B cell (primary cell): ENCODE measurements around the gene ASTN1. TPM values are rescaled to one million over a fixed set of nuclear protein-coding genes. Genes with fewer than 3 reads are reported as not detected.

Source experiments
- ATAC-seq: fragments of 200-7000 bp; cut with Tn5 transposase; one replicate; pipeline ENCODE4 v1.10.0; 2021; ENCODE audit warnings: low read depth, mild to moderate bottlenecking, moderate number of reproducible peaks, moderate library complexity
- CTCF ChIA-PET: fragments of 350-600 bp; sonication (Branson Sonifier 250); formaldehyde crosslinking; loops from one replicate; lab custom pipeline; 2021; ENCODE audit warnings: antibody characterized with exemption, inconsistent platforms; lab: Charles Lee
- POLR2A ChIA-PET: fragments of 350-600 bp; sonication (Branson Sonifier 250); formaldehyde crosslinking; loops from one replicate; lab custom pipeline; 2021; ENCODE audit warnings: antibody characterized with exemption; lab: Charles Lee
- DNase-seq: peaks from one replicate; pipeline ENCODE4 v3.0.0; 2013
- H2AFZ ChIP-seq: 2 replicates; pipeline ENCODE4 v1.6.1; 2012; ENCODE audit warnings: mild to moderate bottlenecking, low read depth, low read length; ENCODE audit not compliant: insufficient read depth, poor library complexity, severe bottlenecking
- H3K27ac ChIP-seq, 2 donors: 1 replicate in 1 of 2; 2 replicates in 1 of 2; pipeline ENCODE4 v1.5.1; 2012 to 2013; ENCODE audit warnings: low read length in 2 of 2, mild to moderate bottlenecking in 2 of 2, moderate library complexity in 1 of 2
- H3K27me3 ChIP-seq, 4 experiments: fragments of 200-600 bp in 1 of 4; sonication (generic) in 1 of 4; replicated peaks in 1 of 4; 1 replicate in 2 of 4; 2 replicates in 2 of 4; pipeline versions ENCODE4 v1.6.1 to v1.7.0; 2013 to 2016; ENCODE audit warnings: low read length in 3 of 4, mild to moderate bottlenecking in 2 of 4, mixed read lengths in 1 of 4, moderate library complexity in 1 of 4; ENCODE audit not compliant: insufficient read depth in 4 of 4, control insufficient read depth in 3 of 4; ENCODE audit errors: control extremely low read depth in 1 of 4
- H3K36me3 ChIP-seq, 2 experiments: replicated peaks in 1 of 2; 1 replicate in 1 of 2; 2 replicates in 1 of 2; pipeline versions ENCODE4 v1.6.1 to v1.7.1; 2013; ENCODE audit warnings: low read length in 1 of 2; ENCODE audit not compliant: insufficient read depth in 2 of 2, control insufficient read depth in 1 of 2; ENCODE audit errors: control extremely low read depth in 1 of 2, extremely low read depth in 1 of 2
- H3K4me1 ChIP-seq, 2 donors: fragments of 200-600 bp in 1 of 2; sonication (generic) in 1 of 2; 1 replicate in 1 of 2; 2 replicates in 1 of 2; pipeline versions ENCODE4 v1.5.1 to v1.6.1; 2013 to 2017; ENCODE audit warnings: low read length in 2 of 2; ENCODE audit not compliant: control insufficient read depth in 2 of 2, insufficient read depth in 2 of 2
- H3K4me2 ChIP-seq: replicated peaks from 2 replicates; pipeline ENCODE3; 2012; ENCODE audit warnings: mild to moderate bottlenecking, low read depth, low read length; ENCODE audit not compliant: poor library complexity, severe bottlenecking
- H3K4me3 ChIP-seq, 5 experiments: fragments of 200-600 bp in 1 of 5; sonication (generic) in 1 of 5; 1 replicate in 3 of 5; 2 replicates in 2 of 5; pipeline versions ENCODE4 v1.5.1 to v1.7.0; 2011 to 2016; ENCODE audit warnings: low read length in 4 of 5, mild to moderate bottlenecking in 4 of 5, low read depth in 2 of 5, control low read depth in 1 of 5, moderate library complexity in 1 of 5; ENCODE audit not compliant: insufficient read depth in 1 of 5; ENCODE audit errors: control extremely low read depth in 1 of 5, extremely low read depth in 1 of 5
- H3K79me2 ChIP-seq: fragments of 200-600 bp; sonication (generic); one replicate; pipeline ENCODE4 v1.6.0; 2016; ENCODE audit warnings: low read length; ENCODE audit not compliant: control insufficient read depth, insufficient read depth
- H3K9ac ChIP-seq: fragments of 200-600 bp; sonication (generic); 2 replicates; pipeline ENCODE4 v1.6.1; 2017; ENCODE audit warnings: mild to moderate bottlenecking, low read length, moderate library complexity
- H3K9me3 ChIP-seq, 3 donors: one replicate each; pipeline versions ENCODE4 v1.6.1 to v1.7.1; 2013; ENCODE audit warnings: low read length in 2 of 3; ENCODE audit not compliant: control insufficient read depth in 2 of 3, insufficient read depth in 1 of 3; ENCODE audit errors: control extremely low read depth in 1 of 3
- H4K20me1 ChIP-seq: 2 replicates; pipeline ENCODE4 v1.6.0; 2012; ENCODE audit warnings: mild to moderate bottlenecking, low read length; ENCODE audit not compliant: insufficient read depth, control insufficient read depth, poor library complexity, severe bottlenecking
- H3K27ac Mint-ChIP-seq: one replicate; pipeline ENCODE4 v1.8.0; 2021; ENCODE audit warnings: mixed read lengths
- H3K27me3 Mint-ChIP-seq: one replicate; pipeline ENCODE4 v1.8.0; 2021; ENCODE audit warnings: mixed read lengths
- H3K4me1 Mint-ChIP-seq: one replicate; pipeline ENCODE4 v1.8.0; 2021; ENCODE audit warnings: mixed read lengths
- H3K4me3 Mint-ChIP-seq: one replicate; pipeline ENCODE4 v1.8.0; 2021; ENCODE audit warnings: mixed read lengths
- H3K9me3 Mint-ChIP-seq: one replicate; pipeline ENCODE4 v1.8.0; 2022; ENCODE audit warnings: mixed read lengths; ENCODE audit not compliant: insufficient read depth
- EZH2 ChIP-seq: IDR thresholded peaks from 2 replicates; pipeline ENCODE4 v1.6.1; 2012; ENCODE audit warnings: borderline replicate concordance, low read depth, mild to moderate bottlenecking, moderate library complexity, low read length; ENCODE audit not compliant: insufficient read depth, poor library complexity, severe bottlenecking
- WGBS: methylation state at CpG from one replicate; pipeline ENCODE4 v1.1.5; 2013; ENCODE audit warnings: missing lambda C conversion rate; ENCODE audit not compliant: insufficient coverage; 5-methylcytosine and 5-hydroxymethylcytosine counted together
- intact Hi-C: fragments of 100-400 bp; cut with micrococcal nuclease; formaldehyde crosslinking; loops from one replicate; pipeline ENCODE4 v1.10.0; 2022
- polyA plus RNA-seq: library from polyadenylated mRNA; depleted of rRNA; stranded (reverse); fragments of >200 nt; gene quantifications from 2 replicates; pipeline ENCODE4 v1.2.3, GENCODE V29; 2012
- total RNA-seq, 2 donors: library from RNA; stranded (reverse); fragments of 120-200 nt in 1 of 2; gene quantifications; 1 replicate in 1 of 2; 2 replicates in 1 of 2; pipeline versions ENCODE4 v1.2.3 to v1.2.4, GENCODE V29; 2013 to 2022
- TF ChIP-seq, protein P1 (sequence below): fragments of 200-600 bp; IDR thresholded peaks from one replicate; pipeline ENCODE4 v1.8.0; 2022; ENCODE audit warnings: antibody characterized with exemption, mild to moderate bottlenecking

ASTN1 gene
- total and polyA plus RNA-seq, 2 donors (not counting 1 experiment from before 2014, with no cell fraction given), result not detected

DNA sequence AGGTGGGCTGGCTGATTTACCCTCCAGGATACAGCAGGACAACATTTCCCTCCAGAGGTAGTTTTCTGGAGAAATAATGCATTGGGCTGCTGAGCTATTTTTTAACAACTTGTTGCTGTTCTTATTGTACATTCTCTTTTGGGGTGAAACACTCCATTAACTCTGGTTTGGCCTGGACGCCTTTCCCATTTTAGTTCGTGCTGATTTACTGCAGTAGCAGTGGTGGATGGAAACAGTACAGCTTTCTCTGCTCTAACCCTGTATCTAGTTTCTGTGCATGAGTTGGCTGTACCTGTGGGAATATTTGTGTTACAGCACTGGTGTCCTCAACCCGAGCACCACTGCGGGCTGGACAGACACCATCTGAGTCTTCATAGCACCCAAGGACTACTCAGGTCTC is 325.3 kb downstream of the ASTN1 start:
- no peak for TF ChIP-seq EZH2
- TF ChIP-seq, protein P1, sequence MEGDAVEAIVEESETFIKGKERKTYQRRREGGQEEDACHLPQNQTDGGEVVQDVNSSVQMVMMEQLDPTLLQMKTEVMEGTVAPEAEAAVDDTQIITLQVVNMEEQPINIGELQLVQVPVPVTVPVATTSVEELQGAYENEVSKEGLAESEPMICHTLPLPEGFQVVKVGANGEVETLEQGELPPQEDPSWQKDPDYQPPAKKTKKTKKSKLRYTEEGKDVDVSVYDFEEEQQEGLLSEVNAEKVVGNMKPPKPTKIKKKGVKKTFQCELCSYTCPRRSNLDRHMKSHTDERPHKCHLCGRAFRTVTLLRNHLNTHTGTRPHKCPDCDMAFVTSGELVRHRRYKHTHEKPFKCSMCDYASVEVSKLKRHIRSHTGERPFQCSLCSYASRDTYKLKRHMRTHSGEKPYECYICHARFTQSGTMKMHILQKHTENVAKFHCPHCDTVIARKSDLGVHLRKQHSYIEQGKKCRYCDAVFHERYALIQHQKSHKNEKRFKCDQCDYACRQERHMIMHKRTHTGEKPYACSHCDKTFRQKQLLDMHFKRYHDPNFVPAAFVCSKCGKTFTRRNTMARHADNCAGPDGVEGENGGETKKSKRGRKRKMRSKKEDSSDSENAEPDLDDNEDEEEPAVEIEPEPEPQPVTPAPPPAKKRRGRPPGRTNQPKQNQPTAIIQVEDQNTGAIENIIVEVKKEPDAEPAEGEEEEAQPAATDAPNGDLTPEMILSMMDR, result no peak
- intact Hi-C loops, result no loop called here
- no peaks in the 10 kb centered on the region for H3K4me1 Mint-ChIP-seq
- no peaks in the 10 kb centered on the region for H3K36me3 ChIP-seq
- no peaks in the 10 kb centered on the region for H3K9me3 ChIP-seq
- 100% methylated on average over 2 of the region's 4 CpGs for WGBS
- CTCF ChIA-PET, result no interaction called here
- H3K9ac ChIP-seq, result no peak overlapping the region
- H3K27me3 ChIP-seq, result peaks cover 0 to 3% (median 0%) of the 10 kb centered on the region in 4 experiments
- no peaks in the 10 kb centered on the region for H3K79me2 ChIP-seq
- H3K4me3 ChIP-seq, result no peak overlapping the region
- H3K27ac ChIP-seq, result no peak overlapping the region
- no peak overlapping the region for H3K4me3 Mint-ChIP-seq
- H3K27me3 Mint-ChIP-seq, result peaks cover 11% of the 10 kb centered on the region
- no peak overlapping the region for H3K4me2 ChIP-seq
- ATAC-seq, result no peak
- no peaks in the 10 kb centered on the region for H4K20me1 ChIP-seq
- H2AFZ ChIP-seq, result no peak overlapping the region
- DNase-seq, result no peak
- no peaks in the 10 kb centered on the region for H3K4me1 ChIP-seq
- POLR2A ChIA-PET, result no interaction called here
- H3K9me3 Mint-ChIP-seq, result no peaks in the 10 kb centered on the region
- no peak overlapping the region for H3K27ac Mint-ChIP-seq

DNA sequence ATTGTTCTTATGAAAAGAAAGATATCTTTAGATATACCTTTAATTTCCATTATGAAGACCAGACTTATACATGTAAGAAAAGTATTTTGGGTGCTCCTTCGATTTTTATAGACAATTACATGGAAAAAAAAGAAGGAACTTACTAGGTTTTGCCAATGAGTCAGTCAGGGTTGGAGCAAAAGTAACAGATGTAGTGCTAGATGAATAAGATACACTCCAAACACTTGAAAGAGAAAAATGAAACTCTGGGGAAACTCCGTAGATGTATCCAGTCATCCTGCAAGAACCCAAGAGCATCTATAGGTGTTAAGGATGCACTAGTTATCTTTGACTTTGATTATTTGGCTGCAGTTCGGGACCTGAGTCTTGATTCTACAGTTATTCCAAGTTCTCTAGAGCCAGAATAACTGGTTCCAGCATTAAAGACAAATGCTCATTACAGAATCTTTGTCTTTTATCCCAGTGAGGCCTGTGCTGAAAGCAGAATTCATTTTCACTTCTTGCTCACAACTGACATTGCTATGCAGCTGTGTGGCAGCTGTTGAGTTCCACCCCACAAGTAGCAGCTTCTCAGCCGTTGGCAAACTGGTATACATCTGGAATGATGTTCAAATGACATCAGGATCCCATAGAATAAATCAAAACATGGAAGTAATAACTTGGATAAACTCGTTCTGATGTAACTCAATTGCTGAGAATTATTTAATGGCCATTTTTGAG is 326.1 kb downstream of the ASTN1 start:
- Mint-ChIP-seq H3K27me3 (peaks cover 11% of the 10 kb centered on the region), H3K9me3 (no peaks in the 10 kb centered on the region), H3K27ac (no peak overlapping the region), H3K4me1 (no peaks in the 10 kb centered on the region), H3K4me3 (no peak overlapping the region)
- Histone ChIP-seq H3K36me3 (no peaks in the 10 kb centered on the region), H3K4me3 (no peak overlapping the region), H3K27ac (no peak overlapping the region), H3K79me2 (no peaks in the 10 kb centered on the region), H2AFZ (no peak overlapping the region), H4K20me1 (no peaks in the 10 kb centered on the region), H3K4me2 (no peak overlapping the region), H3K27me3 (peaks cover 0 to 3% (median 0%) of the 10 kb centered on the region in 4 experiments), H3K9me3 (no peaks in the 10 kb centered on the region), H3K4me1 (no peaks in the 10 kb centered on the region), H3K9ac (no peak overlapping the region)
- ATAC-seq (no peak), DNase-seq (no peak)
- ChIA-PET POLR2A (no interaction called here), CTCF (no interaction called here)
- TF ChIP-seq EZH2, result no peak
- TF ChIP-seq, protein P1, result no peak
- intact Hi-C loops, result no loop called here
- 100% methylated on average over 1 of the region's 5 CpGs for WGBS
